Measurements from ENCODE around the gene PPIL6. TPM values are rescaled to one million over a fixed set of nuclear protein-coding genes. Genes with fewer than 3 reads are reported as not detected.

PPIL6 gene
- total and polyA plus RNA-seq, 2 donors, result 1.3 to 1.4 TPM

DNA sequence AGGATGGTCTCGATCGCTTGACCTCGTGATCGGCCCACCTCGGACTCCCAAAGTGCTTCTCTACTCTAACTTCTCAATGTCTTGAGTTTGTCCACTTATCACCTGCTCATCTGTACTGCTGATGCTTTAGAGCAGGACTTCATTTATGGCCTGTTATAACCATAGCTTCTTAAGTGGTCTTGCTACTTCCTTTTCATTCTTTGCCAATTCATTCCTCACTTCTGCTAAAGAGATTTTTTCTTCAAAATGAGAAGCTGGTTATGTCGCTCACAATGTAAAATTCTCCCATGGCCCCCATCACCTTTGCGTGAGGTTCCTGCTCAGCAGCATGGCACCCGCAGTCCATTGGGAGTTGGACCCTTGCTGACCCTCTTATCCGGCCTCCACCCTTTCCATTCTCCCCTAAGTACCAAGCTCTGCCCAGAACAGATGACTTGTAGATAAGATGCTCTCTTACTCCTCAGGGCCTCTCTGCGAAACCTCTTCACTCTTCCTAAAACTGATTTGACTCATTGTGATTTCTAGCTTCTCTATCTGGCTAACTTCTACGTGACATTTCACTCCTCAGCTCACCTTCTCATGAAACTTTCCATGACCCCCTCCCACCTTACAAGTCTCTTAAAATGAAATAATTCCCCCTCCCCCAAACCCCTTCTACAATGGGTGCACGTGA is 44.2 kb downstream of the PPIL6 start:
- H3K36me3 ChIP-seq (ENCODE audit: control insufficient read depth in 2 of 2, insufficient read depth in 2 of 2, low read length in 1 of 2), result no peaks in the 10 kb centered on the region
- no peak overlapping the region for H3K27ac ChIP-seq (ENCODE audit: low read depth in 1 of 2, low read length in 1 of 2)
- H3K27me3 ChIP-seq (ENCODE audit: control insufficient read depth in 2 of 2, insufficient read depth in 1 of 2, low read length in 1 of 2), result no peaks in the 10 kb centered on the region
- 93% methylated on average over 12 of the region's 12 CpGs for WGBS
- H3K4me1 ChIP-seq (ENCODE audit: control insufficient read depth in 2 of 2, insufficient read depth in 2 of 2, low read length in 2 of 2), result no peaks in the 10 kb centered on the region
- DNase-seq (ENCODE audit: low read depth in 6 of 9, low spot score in 9 of 9), result no peak
- H3K9me3 ChIP-seq (ENCODE audit: control insufficient read depth in 2 of 2, insufficient read depth in 1 of 2, low read length in 1 of 2), result no peaks in the 10 kb centered on the region
- no peak overlapping the region for H3K4me3 ChIP-seq (ENCODE audit: low read length in 2 of 2)

DNA sequence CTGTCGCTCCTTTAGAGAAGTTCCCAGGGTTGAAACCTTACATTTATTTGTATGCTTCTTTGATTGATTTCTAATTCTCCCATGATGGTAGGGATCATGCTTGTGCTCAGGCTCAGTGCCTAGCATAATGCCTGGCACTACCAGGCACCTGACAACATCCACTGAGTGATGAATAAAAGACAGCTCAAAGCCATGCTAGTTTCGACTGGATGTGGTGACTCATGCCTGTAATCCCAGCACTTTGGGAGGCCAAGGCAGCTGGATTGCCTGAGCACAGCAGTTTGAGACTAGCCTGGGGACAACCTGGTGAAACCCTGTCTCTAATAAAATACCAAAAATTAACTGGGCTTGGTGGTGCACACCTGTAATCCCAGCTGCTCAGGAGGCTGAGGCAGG is 46.5 kb downstream of the PPIL6 start:
- Histone ChIP-seq H3K27me3 (ENCODE audit: control insufficient read depth in 2 of 2, insufficient read depth in 1 of 2, low read length in 1 of 2) (no peaks in the 10 kb centered on the region), H3K9me3 (ENCODE audit: control insufficient read depth in 2 of 2, insufficient read depth in 1 of 2, low read length in 1 of 2) (no peaks in the 10 kb centered on the region), H3K36me3 (ENCODE audit: control insufficient read depth in 2 of 2, insufficient read depth in 2 of 2, low read length in 1 of 2) (no peaks in the 10 kb centered on the region), H3K4me1 (ENCODE audit: control insufficient read depth in 2 of 2, insufficient read depth in 2 of 2, low read length in 2 of 2) (no peaks in the 10 kb centered on the region), H3K27ac (ENCODE audit: low read depth in 1 of 2, low read length in 1 of 2) (no peak overlapping the region), H3K4me3 (ENCODE audit: low read length in 2 of 2) (no peak overlapping the region)
- DNase-seq (ENCODE audit: low read depth in 6 of 9, low spot score in 9 of 9), result no peak
- WGBS, result 92% methylated on average over 2 of the region's 2 CpGs

DNA sequence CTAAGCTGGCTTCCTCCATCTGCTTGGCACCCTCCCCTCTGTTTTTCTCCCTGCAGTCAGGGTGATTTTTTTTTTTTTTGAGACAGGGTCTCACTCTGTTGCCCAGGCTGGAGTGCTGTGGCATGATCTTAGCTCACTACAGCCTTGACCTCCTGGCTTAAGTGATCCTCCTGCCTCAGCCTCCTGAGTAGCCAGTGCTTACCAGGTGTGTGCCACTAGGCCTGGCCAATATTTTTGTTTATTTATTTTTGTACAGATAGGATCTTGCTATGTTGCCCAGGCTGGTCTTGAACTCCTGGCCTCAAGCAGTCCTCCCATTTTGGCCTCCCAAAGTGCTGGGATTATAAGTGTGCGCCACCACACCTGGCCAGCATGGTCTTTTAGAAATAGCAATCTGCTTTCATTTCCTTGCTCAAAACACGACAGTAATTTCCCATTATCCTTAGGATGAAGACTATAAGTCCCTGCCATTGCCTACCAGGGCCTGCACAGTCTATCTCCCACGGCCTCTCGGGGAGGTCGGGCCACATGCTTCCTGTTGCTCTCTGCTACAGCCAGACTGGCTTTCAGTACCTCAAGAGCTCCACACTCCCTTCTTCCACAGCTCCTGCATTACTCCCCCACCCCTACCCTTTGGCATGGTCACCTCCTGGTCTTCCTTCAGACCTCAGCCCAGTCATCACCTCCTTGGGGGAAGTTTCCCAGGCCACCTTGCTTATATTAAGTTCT is 47.1 kb downstream of the PPIL6 start:
- no peaks in the 10 kb centered on the region for H3K27me3 ChIP-seq (ENCODE audit: control insufficient read depth in 2 of 2, insufficient read depth in 1 of 2, low read length in 1 of 2)
- H3K9me3 ChIP-seq (ENCODE audit: control insufficient read depth in 2 of 2, insufficient read depth in 1 of 2, low read length in 1 of 2), result no peaks in the 10 kb centered on the region
- no peaks in the 10 kb centered on the region for H3K4me1 ChIP-seq (ENCODE audit: control insufficient read depth in 2 of 2, insufficient read depth in 2 of 2, low read length in 2 of 2)
- no peak overlapping the region for H3K4me3 ChIP-seq (ENCODE audit: low read length in 2 of 2)
- WGBS, result 59% methylated on average over 5 of the region's 5 CpGs
- no peak for DNase-seq (ENCODE audit: low read depth in 6 of 9, low spot score in 9 of 9)
- no peaks in the 10 kb centered on the region for H3K36me3 ChIP-seq (ENCODE audit: control insufficient read depth in 2 of 2, insufficient read depth in 2 of 2, low read length in 1 of 2)
- no peak overlapping the region for H3K27ac ChIP-seq (ENCODE audit: low read depth in 1 of 2, low read length in 1 of 2)

DNA sequence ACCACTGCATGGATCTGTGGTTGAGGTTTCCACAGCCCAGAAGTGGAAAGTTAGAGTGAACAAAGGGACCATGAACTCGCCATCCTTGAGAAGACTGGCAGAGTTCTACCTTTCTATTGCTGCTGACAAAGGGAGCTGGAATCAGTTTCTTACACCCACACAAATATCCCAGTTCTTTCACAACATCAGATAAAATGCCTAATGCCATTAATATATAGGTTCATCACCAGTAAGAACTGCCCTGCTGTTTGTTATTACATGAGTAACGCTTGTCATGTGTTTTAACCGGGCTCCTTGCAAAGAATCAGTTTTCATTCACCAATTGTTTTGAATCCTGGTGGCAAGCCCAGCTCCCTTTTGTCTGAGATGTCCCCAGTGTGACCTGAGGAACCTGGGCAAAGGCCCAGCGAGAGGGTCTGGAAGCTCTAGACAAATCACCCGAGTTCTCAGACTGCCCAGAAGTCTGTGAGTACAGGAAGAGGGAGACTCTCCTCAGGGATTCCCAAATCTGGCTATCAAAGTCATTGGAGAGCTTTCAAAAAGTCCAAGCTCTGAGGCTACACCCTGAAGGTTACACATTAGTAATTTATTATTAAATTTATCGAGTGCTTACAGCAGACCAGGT is 50.7 kb downstream of the PPIL6 start:
- peaks cover 0 to under 1% of the 10 kb centered on the region in 2 donors for H3K4me1 ChIP-seq (ENCODE audit: control insufficient read depth in 2 of 2, insufficient read depth in 2 of 2, low read length in 2 of 2)
- no peaks in the 10 kb centered on the region for H3K27me3 ChIP-seq (ENCODE audit: control insufficient read depth in 2 of 2, insufficient read depth in 1 of 2, low read length in 1 of 2)
- H3K9me3 ChIP-seq (ENCODE audit: control insufficient read depth in 2 of 2, insufficient read depth in 1 of 2, low read length in 1 of 2), result no peaks in the 10 kb centered on the region
- H3K4me3 ChIP-seq (ENCODE audit: low read length in 2 of 2), result no peak overlapping the region
- WGBS, result 93% methylated on average over 6 of the region's 6 CpGs
- no peaks in the 10 kb centered on the region for H3K36me3 ChIP-seq (ENCODE audit: control insufficient read depth in 2 of 2, insufficient read depth in 2 of 2, low read length in 1 of 2)
- no peak overlapping the region for H3K27ac ChIP-seq (ENCODE audit: low read depth in 1 of 2, low read length in 1 of 2)
- DNase-seq (ENCODE audit: low read depth in 6 of 9, low spot score in 9 of 9), result no peak

DNA sequence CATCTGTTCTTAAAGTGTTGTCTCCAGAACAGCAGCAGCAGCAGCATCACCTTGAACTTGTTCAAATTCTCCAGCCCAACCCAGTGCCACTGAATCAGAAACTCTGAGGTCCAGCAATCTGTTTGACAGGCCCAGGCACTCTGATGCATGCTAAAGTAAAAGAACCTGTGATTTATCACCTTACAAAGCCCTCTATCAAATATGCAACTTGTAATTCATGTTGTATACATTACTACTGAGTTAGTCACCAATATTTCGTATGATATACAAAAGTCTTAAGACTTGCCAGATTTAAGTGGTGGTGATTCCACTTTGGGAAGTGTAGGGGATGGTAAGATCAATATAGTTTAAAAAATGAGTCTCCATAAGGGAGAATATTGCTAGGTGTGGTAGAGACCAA is 52.2 kb downstream of the PPIL6 start:
- Histone ChIP-seq H3K27me3 (ENCODE audit: control insufficient read depth in 2 of 2, insufficient read depth in 1 of 2, low read length in 1 of 2) (no peaks in the 10 kb centered on the region), H3K9me3 (ENCODE audit: control insufficient read depth in 2 of 2, insufficient read depth in 1 of 2, low read length in 1 of 2) (no peaks in the 10 kb centered on the region), H3K4me3 (ENCODE audit: low read length in 2 of 2) (no peak overlapping the region), H3K27ac (ENCODE audit: low read depth in 1 of 2, low read length in 1 of 2) (no peak overlapping the region), H3K36me3 (ENCODE audit: control insufficient read depth in 2 of 2, insufficient read depth in 2 of 2, low read length in 1 of 2) (no peaks in the 10 kb centered on the region), H3K4me1 (ENCODE audit: control insufficient read depth in 2 of 2, insufficient read depth in 2 of 2, low read length in 2 of 2) (peaks cover 4 to 14% of the 10 kb centered on the region in 2 donors)
- no peak for DNase-seq (ENCODE audit: low read depth in 6 of 9, low spot score in 9 of 9)
- WGBS, result 98% methylated on average over 1 of the region's 1 CpG

DNA sequence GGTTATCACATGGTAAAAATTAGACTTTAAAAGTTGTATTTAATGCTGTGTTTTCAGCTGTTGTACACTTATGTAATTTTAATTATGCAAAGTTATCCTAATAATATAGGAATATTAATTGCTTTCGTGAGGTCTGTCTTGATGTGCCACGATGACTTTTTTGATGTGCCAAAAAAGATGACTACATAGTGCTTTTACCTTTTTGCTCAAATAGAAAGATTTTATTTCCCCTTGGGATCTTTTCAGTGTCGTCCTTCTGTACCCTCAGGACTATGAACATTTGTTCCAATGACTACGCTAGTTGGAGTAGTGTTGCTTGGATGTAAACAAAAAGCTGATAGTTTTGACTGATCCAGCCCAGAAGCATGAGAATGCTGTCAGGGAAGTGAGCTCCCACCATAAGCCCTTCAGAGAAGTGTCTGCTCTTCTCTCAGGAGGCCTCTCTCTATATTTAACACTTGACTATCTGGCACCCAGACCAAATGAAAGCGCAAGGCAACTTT is 56.9 kb downstream of the PPIL6 start:
- WGBS, result 34% methylated on average over 5 of the region's 5 CpGs
- Histone ChIP-seq H3K36me3 (ENCODE audit: control insufficient read depth in 2 of 2, insufficient read depth in 2 of 2, low read length in 1 of 2) (peaks cover 0 to 7% of the 10 kb centered on the region in 2 donors), H3K4me1 (ENCODE audit: control insufficient read depth in 2 of 2, insufficient read depth in 2 of 2, low read length in 2 of 2) (peaks cover 13 to 21% of the 10 kb centered on the region in 2 donors), H3K27ac (ENCODE audit: low read depth in 1 of 2, low read length in 1 of 2) (peak overlapping the region; percentile 99), H3K9me3 (ENCODE audit: control insufficient read depth in 2 of 2, insufficient read depth in 1 of 2, low read length in 1 of 2) (no peaks in the 10 kb centered on the region), H3K4me3 (ENCODE audit: low read length in 2 of 2) (peak overlapping the region; percentile 73 to 88), H3K27me3 (ENCODE audit: control insufficient read depth in 2 of 2, insufficient read depth in 1 of 2, low read length in 1 of 2) (no peaks in the 10 kb centered on the region)
- no peak for DNase-seq (ENCODE audit: low read depth in 6 of 9, low spot score in 9 of 9)

DNA sequence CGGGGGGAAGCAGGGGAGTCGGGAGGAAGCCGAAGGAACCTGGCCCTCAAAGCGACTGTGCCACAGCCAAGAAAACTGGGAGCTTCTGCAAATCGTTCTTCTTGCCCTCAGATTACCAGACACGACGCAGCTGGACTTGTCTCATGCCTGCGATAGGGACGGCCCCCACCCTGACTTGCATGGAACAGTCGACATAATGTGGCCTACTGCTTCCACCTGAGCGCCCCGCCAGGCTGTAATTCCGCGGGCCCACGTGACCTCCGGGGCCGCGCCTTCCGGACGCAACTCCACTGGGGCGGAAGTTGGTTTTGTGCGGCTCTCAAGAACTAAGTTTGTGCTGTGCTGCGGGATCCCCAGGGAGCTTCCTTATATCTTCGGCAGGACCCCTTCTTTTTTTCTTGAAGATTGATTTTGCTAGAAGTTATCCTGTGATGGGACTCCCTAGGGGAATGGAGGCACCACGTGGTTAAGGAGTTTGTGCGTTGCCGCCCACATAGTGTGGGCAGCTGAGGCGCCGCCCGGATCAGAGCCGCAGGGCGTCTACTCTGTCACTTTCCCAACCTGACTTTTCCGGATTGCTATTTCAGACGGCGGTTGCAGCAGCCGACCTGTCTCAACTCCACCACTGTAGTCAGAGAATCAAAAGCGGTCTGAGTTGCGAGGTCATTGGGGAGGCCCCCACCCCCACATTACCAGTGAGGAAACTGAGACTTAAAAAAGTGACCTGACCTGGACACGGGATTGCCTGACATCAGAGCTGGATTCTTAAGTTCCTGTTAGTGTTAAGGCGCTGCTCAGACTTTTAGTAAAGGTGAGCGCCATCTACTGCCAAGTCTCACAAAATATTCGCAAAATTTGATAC is 57.6 kb downstream of the PPIL6 start:
- H3K27ac ChIP-seq (ENCODE audit: low read depth in 1 of 2, low read length in 1 of 2), result peak overlapping the region; percentile 99
- peaks cover 17 to 26% of the 10 kb centered on the region in 2 donors for H3K4me1 ChIP-seq (ENCODE audit: control insufficient read depth in 2 of 2, insufficient read depth in 2 of 2, low read length in 2 of 2)
- no peaks in the 10 kb centered on the region for H3K9me3 ChIP-seq (ENCODE audit: control insufficient read depth in 2 of 2, insufficient read depth in 1 of 2, low read length in 1 of 2)
- DNase-seq (ENCODE audit: low read depth in 6 of 9, low spot score in 9 of 9), result peak; percentile 94 to 98 (median 96)
- H3K27me3 ChIP-seq (ENCODE audit: control insufficient read depth in 2 of 2, insufficient read depth in 1 of 2, low read length in 1 of 2), result no peaks in the 10 kb centered on the region
- H3K36me3 ChIP-seq (ENCODE audit: control insufficient read depth in 2 of 2, insufficient read depth in 2 of 2, low read length in 1 of 2), result peaks cover 2 to 14% of the 10 kb centered on the region in 2 donors
- H3K4me3 ChIP-seq (ENCODE audit: low read length in 2 of 2), result peak overlapping the region; percentile 73 to 88
- WGBS, result under 1% methylated on average over 42 of the region's 42 CpGs

DNA sequence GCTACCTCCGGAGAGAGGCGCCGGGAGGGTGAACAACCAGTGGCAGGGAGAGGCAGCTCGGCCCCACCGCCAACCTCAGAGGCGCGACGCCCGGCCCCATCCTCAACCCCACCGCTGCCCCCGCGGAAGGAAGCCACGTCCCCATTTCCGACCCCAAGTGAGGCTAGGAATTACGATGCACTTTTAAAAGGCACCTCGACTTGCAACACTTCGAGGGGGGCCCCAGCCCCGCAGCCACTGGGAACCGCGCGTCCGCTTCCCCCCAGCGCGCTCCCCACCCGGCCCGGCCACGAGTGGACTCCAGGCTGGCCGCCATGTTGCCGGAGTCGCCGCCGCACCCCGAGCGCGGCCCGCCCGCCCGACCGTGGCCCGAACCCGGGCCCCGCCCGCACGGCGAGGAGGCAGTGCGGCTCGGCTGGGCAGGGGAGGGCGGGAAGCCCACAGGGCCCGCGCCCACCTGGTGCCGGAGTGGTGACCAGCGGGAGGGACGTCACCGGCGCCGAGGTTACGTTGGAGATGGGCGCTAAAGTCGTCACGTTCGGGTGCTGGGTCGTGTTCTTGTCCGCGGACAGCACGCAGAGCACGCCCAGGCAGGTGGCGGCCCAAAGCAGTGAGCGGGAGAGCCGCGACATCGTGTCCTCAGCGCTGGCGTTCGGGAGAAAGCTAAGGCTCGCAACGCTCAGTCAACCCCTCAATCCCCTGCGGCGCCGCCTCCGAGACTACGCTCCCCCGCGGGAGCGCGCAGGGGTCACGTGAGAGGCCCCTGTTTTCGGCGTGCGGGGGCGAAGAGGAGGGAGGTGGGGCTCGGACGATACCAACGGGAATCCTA is 58.5 kb downstream of the PPIL6 start, which contains the start of gene CD164:
CD164 (minus strand) TSS at position 721 of the 829 bp plus-strand sequence; CDS start at position 632, 89 bp downstream.
- peak in 7 of 9 donors; percentile 61 to 98 (median 96) for DNase-seq (ENCODE audit: low read depth in 6 of 9, low spot score in 9 of 9)
- WGBS, result under 1% methylated on average over 93 of the region's 93 CpGs
- Histone ChIP-seq H3K4me3 (ENCODE audit: low read length in 2 of 2) (peak within 1 kb of the TSS; percentile 73 to 88), H3K27me3 (ENCODE audit: control insufficient read depth in 2 of 2, insufficient read depth in 1 of 2, low read length in 1 of 2) (no peaks in the 10 kb centered on the region), H3K4me1 (ENCODE audit: control insufficient read depth in 2 of 2, insufficient read depth in 2 of 2, low read length in 2 of 2) (peaks cover 17 to 28% of the 10 kb centered on the region in 2 donors), H3K36me3 (ENCODE audit: control insufficient read depth in 2 of 2, insufficient read depth in 2 of 2, low read length in 1 of 2) (peaks cover 4 to 22% of the 10 kb centered on the region in 2 donors), H3K27ac (ENCODE audit: low read depth in 1 of 2, low read length in 1 of 2) (peak within 1 kb of the TSS; percentile 99), H3K9me3 (ENCODE audit: control insufficient read depth in 2 of 2, insufficient read depth in 1 of 2, low read length in 1 of 2) (no peaks in the 10 kb centered on the region)

Data from thymus (tissue), 11 donors.